ENCODE results near the gene UPB1. TPM values are rescaled to one million over a fixed set of nuclear protein-coding genes. Genes with fewer than 3 reads are reported as not detected.

UPB1 gene
- total RNA-seq, 4 donors from 2014 or later: 0.80 TPM; not detected in 3

DNA sequence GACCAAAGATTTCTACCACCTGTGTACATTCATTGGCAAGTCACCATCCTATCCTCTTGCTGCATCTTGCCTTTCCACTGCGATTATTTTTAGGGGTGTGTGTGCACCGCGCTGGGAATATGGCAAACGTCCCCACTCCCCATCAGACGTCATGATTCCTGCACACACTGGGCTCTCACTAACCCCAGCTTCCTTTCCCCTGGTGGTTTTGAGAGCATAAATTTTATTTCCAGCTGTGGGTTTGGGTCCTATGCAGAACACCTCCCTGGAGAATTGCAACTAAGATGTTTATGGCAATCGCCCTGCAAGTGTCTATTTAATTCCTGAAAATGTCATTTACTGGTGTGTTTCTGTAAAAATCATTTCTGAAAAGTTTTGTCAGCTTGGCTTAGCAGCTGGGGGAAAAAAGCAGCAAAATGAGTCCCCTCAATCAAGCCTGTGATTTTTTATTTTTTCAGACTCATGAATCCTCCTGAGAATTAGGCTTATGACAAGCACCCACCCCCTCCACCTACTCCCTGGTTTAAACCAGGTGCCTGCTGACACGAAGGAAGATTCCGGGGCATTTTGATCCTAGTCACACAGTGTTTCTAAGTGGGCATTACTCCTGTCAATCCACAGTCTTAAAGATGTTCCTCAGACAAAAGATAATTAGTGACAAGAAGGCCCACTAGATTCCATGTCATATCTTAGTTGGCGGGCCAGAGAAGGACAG lies 23.8 kb downstream of the UPB1 start:
- H3K4me1 ChIP-seq: peaks cover 0 to 6% (median 2%) of the 10 kb centered on the region in 4 donors
- H3K9me3 ChIP-seq: no peaks in the 10 kb centered on the region
- H3K4me3 ChIP-seq: no peak overlapping the region
- H3K27me3 ChIP-seq: no peaks in the 10 kb centered on the region
- no peaks in the 10 kb centered on the region for H3K36me3 ChIP-seq
- no peak for TF ChIP-seq POLR2A (IDR thresholded peaks at IDR 0.05)
- TF ChIP-seq, protein P1, sequence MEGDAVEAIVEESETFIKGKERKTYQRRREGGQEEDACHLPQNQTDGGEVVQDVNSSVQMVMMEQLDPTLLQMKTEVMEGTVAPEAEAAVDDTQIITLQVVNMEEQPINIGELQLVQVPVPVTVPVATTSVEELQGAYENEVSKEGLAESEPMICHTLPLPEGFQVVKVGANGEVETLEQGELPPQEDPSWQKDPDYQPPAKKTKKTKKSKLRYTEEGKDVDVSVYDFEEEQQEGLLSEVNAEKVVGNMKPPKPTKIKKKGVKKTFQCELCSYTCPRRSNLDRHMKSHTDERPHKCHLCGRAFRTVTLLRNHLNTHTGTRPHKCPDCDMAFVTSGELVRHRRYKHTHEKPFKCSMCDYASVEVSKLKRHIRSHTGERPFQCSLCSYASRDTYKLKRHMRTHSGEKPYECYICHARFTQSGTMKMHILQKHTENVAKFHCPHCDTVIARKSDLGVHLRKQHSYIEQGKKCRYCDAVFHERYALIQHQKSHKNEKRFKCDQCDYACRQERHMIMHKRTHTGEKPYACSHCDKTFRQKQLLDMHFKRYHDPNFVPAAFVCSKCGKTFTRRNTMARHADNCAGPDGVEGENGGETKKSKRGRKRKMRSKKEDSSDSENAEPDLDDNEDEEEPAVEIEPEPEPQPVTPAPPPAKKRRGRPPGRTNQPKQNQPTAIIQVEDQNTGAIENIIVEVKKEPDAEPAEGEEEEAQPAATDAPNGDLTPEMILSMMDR (IDR thresholded peaks at IDR 0.05): no peak
- DNase-seq: no peak
- H3K27ac ChIP-seq: no peak overlapping the region

DNA sequence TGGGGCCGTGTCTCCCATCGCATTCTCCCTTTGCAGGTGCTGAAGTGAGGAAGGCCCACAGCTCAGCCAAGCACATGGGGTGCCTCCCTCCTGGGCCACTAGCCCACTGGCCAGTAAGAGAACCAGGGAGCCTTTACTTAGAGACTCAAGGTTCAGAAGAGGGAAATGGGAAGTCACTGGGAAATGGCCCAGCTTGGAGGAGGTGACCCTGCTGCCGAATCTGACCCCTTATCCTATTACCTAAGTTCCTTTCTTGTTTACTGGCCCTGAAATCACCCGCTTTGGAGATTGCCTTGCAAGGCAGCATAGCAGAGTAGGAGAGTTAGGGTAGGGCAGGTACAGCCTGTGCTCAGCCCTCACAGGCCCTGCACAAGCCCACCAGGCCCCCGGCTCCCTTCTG lies 24.4 kb downstream of the UPB1 start:
- Histone ChIP-seq H3K27me3 (no peaks in the 10 kb centered on the region), H3K4me1 (peaks cover 0 to 6% (median 2%) of the 10 kb centered on the region in 4 donors), H3K27ac (no peak overlapping the region), H3K4me3 (no peak overlapping the region), H3K9me3 (no peaks in the 10 kb centered on the region), H3K36me3 (no peaks in the 10 kb centered on the region)
- TF ChIP-seq, protein P1 (IDR thresholded peaks at IDR 0.05): no peak
- TF ChIP-seq POLR2A (IDR thresholded peaks at IDR 0.05): no peak
- DNase-seq: no peak

DNA sequence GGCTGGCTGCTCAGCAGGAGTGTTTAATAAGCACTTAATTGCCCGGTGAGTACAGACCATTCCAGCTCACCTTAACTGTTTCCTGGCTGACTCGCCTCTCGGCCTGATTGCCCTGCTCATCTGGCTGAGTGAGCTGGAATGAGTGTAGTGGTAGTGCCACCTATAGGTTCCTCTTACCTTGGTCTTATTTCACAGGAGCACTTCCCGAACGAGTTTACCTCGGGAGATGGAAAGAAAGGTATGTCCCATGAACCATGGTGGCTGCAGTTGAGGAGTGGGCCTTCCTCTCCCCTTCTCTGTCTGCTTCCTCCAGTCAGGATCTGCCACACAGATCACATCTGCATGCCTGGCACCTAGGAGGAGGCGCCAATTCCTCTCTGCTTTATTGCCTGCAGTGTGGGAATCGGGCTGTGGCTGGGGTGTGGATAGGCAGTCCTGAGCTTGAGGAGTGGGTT lies 26.7 kb downstream of the UPB1 start:
- TF ChIP-seq, protein P1 (IDR thresholded peaks at IDR 0.05): peak in 5 of 6 experiments; percentile 6 to 91 (median 81)
- no peak for TF ChIP-seq POLR2A (IDR thresholded peaks at IDR 0.05)
- no peak overlapping the region for H3K4me3 ChIP-seq
- H3K4me1 ChIP-seq: peaks cover 0 to 12% (median 0%) of the 10 kb centered on the region in 4 donors
- DNase-seq: peak in 2 of 3 donors; percentile 66 to 86
- H3K27ac ChIP-seq: peak overlapping the region in 1 of 4 donors; percentile 65
- no peaks in the 10 kb centered on the region for H3K9me3 ChIP-seq
- H3K27me3 ChIP-seq: no peaks in the 10 kb centered on the region
- no peaks in the 10 kb centered on the region for H3K36me3 ChIP-seq

DNA sequence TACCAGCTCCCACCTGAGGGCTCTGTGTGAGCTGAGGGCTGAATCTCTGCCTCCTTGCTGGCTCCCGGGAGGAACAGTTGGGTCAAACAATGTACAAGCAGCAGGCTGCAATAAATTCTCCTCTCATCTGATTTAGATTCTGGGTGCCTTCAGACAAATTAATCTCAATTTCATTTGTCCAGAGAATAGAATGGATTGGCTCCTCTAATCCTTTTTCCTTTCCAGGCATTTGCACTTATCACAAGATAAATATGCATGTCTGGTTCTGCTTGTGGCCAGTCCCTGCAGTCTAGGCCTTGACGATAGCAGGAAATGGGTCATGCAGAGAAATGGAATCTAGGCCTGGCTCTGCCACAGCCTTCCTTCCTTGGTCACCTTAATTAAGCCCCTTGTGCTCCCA lies 28.7 kb downstream of the UPB1 start:
- Histone ChIP-seq H3K27me3 (no peaks in the 10 kb centered on the region), H3K9me3 (no peaks in the 10 kb centered on the region), H3K4me1 (peaks cover 0 to 12% (median 0%) of the 10 kb centered on the region in 4 donors), H3K36me3 (no peaks in the 10 kb centered on the region), H3K4me3 (no peak overlapping the region), H3K27ac (no peak overlapping the region)
- TF ChIP-seq, protein P1 (IDR thresholded peaks at IDR 0.05): no peak
- TF ChIP-seq POLR2A (IDR thresholded peaks at IDR 0.05): no peak
- DNase-seq: no peak

DNA sequence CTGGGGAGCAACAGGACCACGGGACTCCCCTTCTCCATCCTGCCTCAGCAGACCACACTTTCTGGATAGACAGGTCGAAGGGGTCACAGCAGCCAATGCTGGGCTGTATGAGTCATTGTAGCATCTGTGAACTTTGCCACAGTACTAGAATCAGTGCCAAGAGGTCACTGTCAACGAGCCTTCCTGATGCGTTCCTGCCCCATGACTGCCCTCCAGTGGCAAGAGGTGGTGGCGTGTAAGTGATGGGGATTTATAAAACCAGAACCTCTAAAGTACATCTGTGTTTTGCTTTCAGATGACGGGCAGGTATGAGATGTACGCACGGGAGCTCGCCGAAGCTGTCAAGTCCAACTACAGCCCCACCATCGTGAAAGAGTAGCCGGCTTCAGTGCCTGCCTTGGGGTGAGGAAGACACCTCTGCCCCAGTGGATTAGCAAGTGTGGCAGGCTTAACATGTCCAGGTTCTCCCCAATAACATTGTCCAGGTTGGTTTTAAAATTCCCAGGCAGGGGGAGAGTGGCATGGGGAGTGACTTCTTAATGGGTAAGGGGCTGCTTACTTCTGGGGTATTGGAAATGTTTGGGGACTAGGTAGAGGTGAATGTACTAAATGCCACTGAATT lies 30.4 kb downstream of the UPB1 start:
- peak; percentile 80 to 94 (median 85) for DNase-seq
- H3K4me1 ChIP-seq: peaks cover 0 to 12% (median 0%) of the 10 kb centered on the region in 4 donors
- no peak for TF ChIP-seq POLR2A (IDR thresholded peaks at IDR 0.05)
- TF ChIP-seq, protein P1 (IDR thresholded peaks at IDR 0.05): peak; percentile 78 to 95 (median 86)
- H3K9me3 ChIP-seq: no peaks in the 10 kb centered on the region
- no peak overlapping the region for H3K4me3 ChIP-seq
- no peaks in the 10 kb centered on the region for H3K27me3 ChIP-seq
- no peak overlapping the region for H3K27ac ChIP-seq
- H3K36me3 ChIP-seq: no peaks in the 10 kb centered on the region

All from Peyer's patch (tissue), 4 donors.